H9 (cell line): ENCODE measurements around the gene IGSF1. TPM values are rescaled to one million over a fixed set of nuclear protein-coding genes. Genes with fewer than 3 reads are reported as not detected.
A peak's percentile ranks its signal among the peaks of the same experiment; 100 is the strongest.

Experiments
- DNase-seq: peaks from one replicate; pipeline ENCODE4 v3.0.0-alpha.2; 2017
- H2AFZ ChIP-seq: one replicate; pipeline ENCODE4 v1.6.1; 2013; ENCODE audit warnings: mild to moderate bottlenecking, low read length, control low read depth, moderate library complexity
- H2AK5ac ChIP-seq: 2 replicates; pipeline ENCODE4 v1.6.1; 2013; ENCODE audit warnings: low read length, control low read depth, mixed read lengths; ENCODE audit not compliant: insufficient read length
- H2BK120ac ChIP-seq: one replicate; pipeline ENCODE4 v1.6.1; 2013; ENCODE audit warnings: low read depth, mild to moderate bottlenecking, low read length, control low read depth, inconsistent platforms; ENCODE audit not compliant: poor library complexity, severe bottlenecking
- H2BK12ac ChIP-seq: 2 replicates; pipeline ENCODE4 v1.6.1; 2013; ENCODE audit warnings: low read length, control low read depth, mixed read lengths, low read depth; ENCODE audit not compliant: insufficient read length
- H2BK15ac ChIP-seq: 2 replicates; pipeline ENCODE4 v1.6.1; 2013; ENCODE audit warnings: low read depth, low read length, control low read depth
- H2BK20ac ChIP-seq: one replicate; pipeline ENCODE4 v1.6.1; 2013; ENCODE audit warnings: low read depth, mild to moderate bottlenecking, low read length, control low read depth, inconsistent platforms; ENCODE audit not compliant: poor library complexity, severe bottlenecking
- H2BK5ac ChIP-seq: 2 replicates; pipeline ENCODE4 v1.6.1; 2013; ENCODE audit warnings: low read length, control low read depth, mixed read lengths; ENCODE audit not compliant: insufficient read length
- H3K14ac ChIP-seq: 2 replicates; pipeline ENCODE4 v1.6.1; 2013; ENCODE audit warnings: low read length, control low read depth; ENCODE audit not compliant: insufficient read depth
- H3K18ac ChIP-seq: 2 replicates; pipeline ENCODE4 v1.6.1; 2013; ENCODE audit warnings: low read depth, mild to moderate bottlenecking, mixed read lengths, low read length, control low read depth; ENCODE audit not compliant: insufficient read length
- H3K23ac ChIP-seq: 2 replicates; pipeline ENCODE4 v1.6.1; 2013; ENCODE audit warnings: low read length, control low read depth, mixed read lengths, low read depth; ENCODE audit not compliant: insufficient read length
- H3K23me2 ChIP-seq: 2 replicates; pipeline ENCODE4 v1.6.1; 2013; ENCODE audit warnings: low read depth, mild to moderate bottlenecking, mixed read lengths, low read length, control low read depth; ENCODE audit not compliant: insufficient read length, poor library complexity, severe bottlenecking
- H3K27ac ChIP-seq: 2 replicates; pipeline ENCODE4 v1.5.1; 2013; ENCODE audit warnings: low read length, control low read depth, mixed read lengths, low read depth; ENCODE audit not compliant: insufficient read length
- H3K27me3 ChIP-seq: 2 replicates; pipeline ENCODE4 v1.6.1; 2013; ENCODE audit warnings: low read length, control low read depth, inconsistent platforms; ENCODE audit not compliant: insufficient read depth
- H3K4ac ChIP-seq: 2 replicates; pipeline ENCODE4 v1.6.1; 2013; ENCODE audit warnings: low read depth, mild to moderate bottlenecking, control low read depth, inconsistent platforms, low read length, moderate library complexity
- H3K4me1 ChIP-seq: 2 replicates; pipeline ENCODE4 v1.6.1; 2013; ENCODE audit warnings: low read length, control low read depth, inconsistent platforms; ENCODE audit not compliant: insufficient read depth
- H3K4me2 ChIP-seq: 2 replicates; pipeline ENCODE4 v1.6.1; 2013; ENCODE audit warnings: low read length, control low read depth, mixed read lengths; ENCODE audit not compliant: insufficient read length, insufficient read depth
- H3K56ac ChIP-seq: 2 replicates; pipeline ENCODE4 v1.6.1; 2013; ENCODE audit warnings: low read depth, mild to moderate bottlenecking, mixed read lengths, low read length, control low read depth; ENCODE audit not compliant: insufficient read length
- H3K79me1 ChIP-seq: 2 replicates; pipeline ENCODE4 v1.6.1; 2013; ENCODE audit warnings: low read depth, mild to moderate bottlenecking, moderate library complexity, low read length, control low read depth, inconsistent platforms; ENCODE audit not compliant: insufficient read depth, poor library complexity, severe bottlenecking
- H3K79me2 ChIP-seq: 2 replicates; pipeline ENCODE4 v1.6.1; 2013; ENCODE audit warnings: low read length, control low read depth, inconsistent platforms; ENCODE audit not compliant: insufficient read depth
- H3K9ac ChIP-seq: 2 replicates; pipeline ENCODE4 v1.6.1; 2013; ENCODE audit warnings: low read length, control low read depth, mixed read lengths; ENCODE audit not compliant: insufficient read length; ENCODE audit errors: extremely low read depth
- H3K9me3 ChIP-seq: one replicate; pipeline ENCODE4 v1.6.1; 2013; ENCODE audit warnings: low read depth, low read length, inconsistent platforms; ENCODE audit not compliant: control insufficient read depth
- H3T11ph ChIP-seq: one replicate; pipeline ENCODE4 v1.6.1; 2013; ENCODE audit warnings: mild to moderate bottlenecking, low read length, control low read depth, inconsistent platforms
- H4K20me1 ChIP-seq: one replicate; pipeline ENCODE4 v1.6.1; 2013; ENCODE audit not compliant: control insufficient read depth, insufficient read length, insufficient read depth
- H4K5ac ChIP-seq: 2 replicates; pipeline ENCODE4 v1.6.1; 2013; ENCODE audit warnings: low read depth, mild to moderate bottlenecking, mixed read lengths, low read length, control low read depth; ENCODE audit not compliant: insufficient read length
- H4K8ac ChIP-seq: replicated peaks from 2 replicates; pipeline ENCODE4 v1.6.1; 2013; ENCODE audit warnings: low read length, control low read depth, mixed read lengths, low read depth; ENCODE audit not compliant: insufficient read length
- H4K91ac ChIP-seq: 2 replicates; pipeline ENCODE4 v1.6.1; 2013; ENCODE audit warnings: low read depth, mild to moderate bottlenecking, moderate library complexity, mixed read lengths, low read length, control low read depth; ENCODE audit not compliant: insufficient read length
- H3K27ac Mint-ChIP-seq, 3 experiments: 2 replicates in 2 of 3; 3 replicates in 1 of 3; pipeline ENCODE4 v1.8.0; 2020 to 2021; ENCODE audit warnings: mixed read lengths in 3 of 3, mild to moderate bottlenecking in 1 of 3, moderate library complexity in 1 of 3
- H3K27me3 Mint-ChIP-seq: 2 replicates; pipeline ENCODE4 v1.8.0; 2021; ENCODE audit warnings: low read depth, mild to moderate bottlenecking, moderate library complexity, mixed read lengths
- H3K36me3 Mint-ChIP-seq, 3 experiments: 2 replicates in 2 of 3; 3 replicates in 1 of 3; pipeline ENCODE4 v1.8.0; 2020 to 2021; ENCODE audit warnings: low read depth in 3 of 3, mixed read lengths in 3 of 3; ENCODE audit not compliant: insufficient read depth in 1 of 3
- H3K4me1 Mint-ChIP-seq, 2 experiments: 2 replicates each; pipeline ENCODE4 v1.8.0; 2020; ENCODE audit warnings: mixed read lengths in 2 of 2
- H3K4me3 Mint-ChIP-seq, 2 experiments: 2 replicates in 1 of 2; 3 replicates in 1 of 2; pipeline ENCODE4 v1.8.0; 2020 to 2021; ENCODE audit warnings: mild to moderate bottlenecking in 2 of 2, mixed read lengths in 2 of 2, moderate library complexity in 1 of 2
- H3K9me3 Mint-ChIP-seq, 2 experiments: 2 replicates in 1 of 2; 3 replicates in 1 of 2; pipeline ENCODE4 v1.8.0; 2020; ENCODE audit warnings: mild to moderate bottlenecking in 2 of 2, mixed read lengths in 2 of 2, moderate library complexity in 1 of 2
- CTCF ChIP-seq: fragments of 200-600 bp; sonication (generic); conservative IDR thresholded peaks from 3 replicates; pipeline ENCODE4 v1.8.0; 2021; ENCODE audit warnings: antibody characterized with exemption, mild to moderate bottlenecking
- WGBS: extraction: QIAGEN DNeasy Blood & Tissue Kit; methylation state at CpG from one replicate; pipeline ENCODE4 v1.1.7; 2013; ENCODE audit warnings: missing lambda C conversion rate, low lambda C conversion rate, mixed read lengths; ENCODE audit not compliant: insufficient read length; ENCODE audit errors: extremely low coverage; 5-methylcytosine and 5-hydroxymethylcytosine counted together
- total RNA-seq: library from RNA; stranded (reverse); gene quantifications from 2 replicates; pipeline ENCODE4 v1.2.1, GENCODE V29; 2021

Gene IGSF1
- total RNA-seq, 1 experiment from 2014 or later: 12.5 TPM

DNA sequence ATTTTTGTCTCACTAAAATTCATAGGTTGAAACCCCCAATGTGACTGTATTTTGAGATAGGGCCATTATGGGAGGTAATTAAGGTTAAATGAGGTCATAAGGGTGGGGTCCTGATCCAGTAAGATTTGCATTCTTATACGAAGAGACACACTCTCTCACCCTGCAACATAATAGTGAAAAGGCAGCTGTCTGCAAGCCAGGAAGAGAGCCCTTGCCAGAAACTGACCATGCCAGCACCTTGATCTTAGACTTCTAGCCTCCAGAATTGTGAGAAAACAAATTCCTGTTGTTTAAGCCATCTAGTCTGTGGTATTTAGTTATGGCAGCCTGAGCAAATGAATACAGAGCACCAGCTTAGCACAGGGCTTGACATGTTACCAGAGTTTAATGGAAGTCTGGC is 17.5 kb upstream of the IGSF1 start:
- H3K27ac Mint-ChIP-seq: peak overlapping the region in 2 of 3 experiments; percentile 73 to 82; a peak in 4 of 7 replicates
- H2BK15ac ChIP-seq: no peak overlapping the region
- no peak for TF ChIP-seq CTCF
- H2BK20ac ChIP-seq: no peak overlapping the region
- no peaks in the 10 kb centered on the region for H3K27me3 ChIP-seq
- H3K56ac ChIP-seq: no peak overlapping the region
- WGBS: no CpG with 5 or more reads among the region's 1 CpG
- no peaks in the 10 kb centered on the region for H3K23me2 ChIP-seq
- H4K20me1 ChIP-seq: no peaks in the 10 kb centered on the region
- H4K5ac ChIP-seq: no peak overlapping the region
- H2BK120ac ChIP-seq: no peak overlapping the region
- no peak overlapping the region; a peak in 1 of 5 replicates for H3K4me3 Mint-ChIP-seq
- H3K9me3 ChIP-seq: no peaks in the 10 kb centered on the region
- no peaks in the 10 kb centered on the region for H3K79me2 ChIP-seq
- no peaks in the 10 kb centered on the region for H3K9me3 Mint-ChIP-seq
- no peak overlapping the region for H3K14ac ChIP-seq
- no peak overlapping the region for H2BK5ac ChIP-seq
- H3K4me2 ChIP-seq: no peak overlapping the region
- no peak overlapping the region for H3K4ac ChIP-seq
- H3K4me1 ChIP-seq: peaks cover 14% of the 10 kb centered on the region; the same call in 1 of the 2 replicates
- no peak overlapping the region for H4K8ac ChIP-seq
- H4K91ac ChIP-seq: no peak overlapping the region
- peaks cover 21 to 22% of the 10 kb centered on the region in 2 experiments for H3K4me1 Mint-ChIP-seq
- no peak overlapping the region for H3K23ac ChIP-seq
- H3T11ph ChIP-seq: no peak overlapping the region
- DNase-seq: no peak
- no peak overlapping the region for H3K27ac ChIP-seq
- H3K79me1 ChIP-seq: no peaks in the 10 kb centered on the region
- no peak overlapping the region for H3K18ac ChIP-seq
- no peak overlapping the region for H2AK5ac ChIP-seq
- no peaks in the 10 kb centered on the region for H3K36me3 Mint-ChIP-seq
- H2BK12ac ChIP-seq: no peak overlapping the region
- H2AFZ ChIP-seq: no peak overlapping the region
- no peaks in the 10 kb centered on the region for H3K27me3 Mint-ChIP-seq
- no peak overlapping the region for H3K9ac ChIP-seq
